Liver (tissue), 9 donors: ENCODE measurements around the gene KLF5. TPM values are rescaled to one million over a fixed set of nuclear protein-coding genes. Genes with fewer than 3 reads are reported as not detected.

Source experiments
- DNase-seq: peaks from one replicate; pipeline ENCODE4 v3.0.0-alpha.2; 2017; ENCODE audit warnings: low spot score
- H3K27ac ChIP-seq, 2 donors: one replicate each; pipeline ENCODE4 v1.7.0; 2013; ENCODE audit warnings: inconsistent platforms in 2 of 2, low read length in 2 of 2, control low read depth in 1 of 2, low read depth in 1 of 2, mild to moderate bottlenecking in 1 of 2
- H3K27me3 ChIP-seq, 4 donors: one replicate each; pipeline versions ENCODE4 v1.6.1 to v1.7.0; 2013; ENCODE audit warnings: low read length in 3 of 4, inconsistent platforms in 1 of 4, mild to moderate bottlenecking in 1 of 4, moderate library complexity in 1 of 4; ENCODE audit not compliant: control insufficient read depth in 4 of 4, insufficient read depth in 4 of 4
- H3K36me3 ChIP-seq, 4 donors: one replicate each; pipeline versions ENCODE4 v1.6.1 to v1.7.0; 2013; ENCODE audit warnings: low read length in 3 of 4, mild to moderate bottlenecking in 3 of 4, low read depth in 1 of 4, moderate library complexity in 1 of 4; ENCODE audit not compliant: control insufficient read depth in 4 of 4, insufficient read depth in 3 of 4
- H3K4me1 ChIP-seq, 4 donors: one replicate each; pipeline versions ENCODE4 v1.6.1 to v1.7.0; 2013; ENCODE audit warnings: low read length in 3 of 4, mild to moderate bottlenecking in 3 of 4, moderate library complexity in 1 of 4; ENCODE audit not compliant: control insufficient read depth in 4 of 4, insufficient read depth in 4 of 4
- H3K4me3 ChIP-seq, 3 donors: one replicate each; pipeline versions ENCODE4 v1.6.1 to v1.7.0; 2013; ENCODE audit warnings: low read length in 3 of 3, control low read depth in 1 of 3, low read depth in 1 of 3, mild to moderate bottlenecking in 1 of 3
- H3K9ac ChIP-seq, 2 donors: one replicate each; pipeline ENCODE4 v1.7.0; 2013; ENCODE audit warnings: low read length in 2 of 2, mild to moderate bottlenecking in 2 of 2, moderate library complexity in 2 of 2, control low read depth in 1 of 2, low read depth in 1 of 2
- H3K9me3 ChIP-seq, 4 donors: one replicate each; pipeline versions ENCODE4 v1.6.1 to v1.7.0; 2013; ENCODE audit warnings: low read length in 3 of 4; ENCODE audit not compliant: control insufficient read depth in 4 of 4
- EGR1 ChIP-seq, 2 donors: IDR thresholded peaks; 2 replicates each; pipeline ENCODE4 v1.6.1; 2016 to 2018; ENCODE audit warnings: antibody characterized with exemption in 2 of 2, low read depth in 2 of 2
- FOXA1 ChIP-seq: IDR thresholded peaks from 2 replicates; pipeline ENCODE4 v1.6.1; 2016; ENCODE audit warnings: antibody characterized with exemption
- FOXA2 ChIP-seq: IDR thresholded peaks from 2 replicates; pipeline ENCODE4 v1.6.1; 2016; ENCODE audit warnings: antibody characterized with exemption
- GABPA ChIP-seq, 2 donors: IDR thresholded peaks in 1 of 2; conservative IDR thresholded peaks in 1 of 2; 2 replicates each; pipeline ENCODE4 v1.6.1; 2016; ENCODE audit warnings: antibody characterized with exemption in 2 of 2, mild to moderate bottlenecking in 1 of 2, moderate library complexity in 1 of 2
- HNF4A ChIP-seq, 2 donors: conservative IDR thresholded peaks; 2 replicates each; pipeline ENCODE4 v1.6.1; 2016; ENCODE audit warnings: antibody characterized with exemption in 2 of 2, mild to moderate bottlenecking in 2 of 2
- HNF4G ChIP-seq: IDR thresholded peaks from 2 replicates; pipeline ENCODE4 v1.6.1; 2016; ENCODE audit warnings: antibody characterized with exemption
- JUND ChIP-seq, 2 donors: IDR thresholded peaks; 2 replicates each; pipeline ENCODE4 v1.6.1; 2016; ENCODE audit warnings: antibody characterized with exemption in 2 of 2
- NR2F2 ChIP-seq: IDR thresholded peaks from 2 replicates; pipeline ENCODE4 v1.6.1; 2016; ENCODE audit warnings: antibody characterized with exemption
- RAD21 ChIP-seq, 2 donors: IDR thresholded peaks; 2 replicates each; pipeline ENCODE4 v1.6.1; 2016; ENCODE audit warnings: antibody characterized with exemption in 2 of 2, mild to moderate bottlenecking in 2 of 2
- RXRA ChIP-seq, 2 donors: IDR thresholded peaks; 2 replicates each; pipeline ENCODE4 v1.6.1; 2017 to 2018; ENCODE audit warnings: antibody characterized with exemption in 2 of 2, mild to moderate bottlenecking in 1 of 2
- SP1 ChIP-seq: IDR thresholded peaks from 2 replicates; pipeline ENCODE4 v1.6.1; 2018; ENCODE audit warnings: antibody characterized with exemption, mild to moderate bottlenecking
- TAF1 ChIP-seq: conservative IDR thresholded peaks from 2 replicates; pipeline ENCODE4 v1.6.1; 2016; ENCODE audit warnings: antibody characterized with exemption, mild to moderate bottlenecking
- YY1 ChIP-seq: IDR thresholded peaks from 2 replicates; pipeline ENCODE4 v1.6.1; 2016; ENCODE audit warnings: antibody characterized with exemption, mild to moderate bottlenecking
- WGBS: extraction: QIAGEN DNeasy Blood & Tissue Kit; methylation state at CpG from one replicate; pipeline ENCODE4 v1.1.7; 2013; 5-methylcytosine and 5-hydroxymethylcytosine counted together
- polyA plus RNA-seq, 2 donors: library from polyadenylated mRNA; stranded (reverse) in 1 of 2; unstranded in 1 of 2; fragments of 200-250 nt in 1 of 2; fragments of >200 nt in 1 of 2; fragmentation: Nextera tagmentation in 1 of 2; extraction: Ambion mirVana in 1 of 2; gene quantifications; one replicate each; pipeline versions ENCODE4 v1.2.1 to v1.2.3, GENCODE V29; 2013 to 2015
- total RNA-seq, 2 donors: library from RNA; depleted of rRNA; stranded (reverse); fragments of >200 nt; gene quantifications; one replicate each; pipeline ENCODE4 v1.2.3, GENCODE V29; 2014
- TF ChIP-seq, protein P1 (sequence below): IDR thresholded peaks from 2 replicates; pipeline ENCODE4 v1.6.1; 2016; ENCODE audit warnings: antibody characterized with exemption
- TF ChIP-seq, protein P2 (sequence below): IDR thresholded peaks from 2 replicates; pipeline ENCODE4 v1.6.1; 2016; ENCODE audit warnings: antibody characterized with exemption, mild to moderate bottlenecking
- TF ChIP-seq, protein P3 (sequence below): IDR thresholded peaks from 2 replicates; pipeline ENCODE4 v1.6.1; 2016; ENCODE audit warnings: antibody characterized with exemption
- TF ChIP-seq, protein P4 (sequence below): IDR thresholded peaks from 2 replicates; pipeline ENCODE4 v1.6.1; 2016; ENCODE audit warnings: antibody characterized with exemption
- TF ChIP-seq, protein P5 (sequence below): fragments of 150-350 bp; IDR thresholded peaks from 2 replicates; pipeline ENCODE4 v1.5.1; 2017; ENCODE audit warnings: improper control_type of control experiment, low read depth, low read length; ENCODE audit not compliant: missing input control
- donor health status: healthy.
- donor health status: healthy.
- donor health status: healthy.
- donor health status: healthy.
- donor health status: healthy.

KLF5 gene
- total and polyA plus RNA-seq, 4 donors: 0.25 to 0.61 (median 0.36) TPM

DNA sequence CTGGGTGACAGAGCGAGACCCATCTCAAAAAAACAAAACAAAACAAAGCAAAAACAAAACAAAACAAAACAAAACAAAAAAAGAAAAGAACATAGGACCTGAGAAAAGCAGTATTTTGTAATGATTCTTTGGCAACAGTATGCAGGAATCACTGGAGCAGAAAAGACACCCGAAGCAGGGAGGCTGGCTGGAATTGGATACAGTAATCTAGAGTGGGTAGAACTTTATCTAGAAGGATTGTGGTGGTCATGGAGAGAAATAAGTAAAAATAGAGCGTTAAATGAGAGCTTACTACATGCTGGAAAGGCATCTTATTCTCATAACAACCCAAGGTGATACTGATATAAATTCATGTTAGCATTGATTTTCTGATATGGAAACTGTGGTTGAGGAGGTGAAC lies 51.2 kb downstream of the KLF5 start:
- DNase-seq: no peak
- H3K9me3 ChIP-seq: no peaks in the 10 kb centered on the region

DNA sequence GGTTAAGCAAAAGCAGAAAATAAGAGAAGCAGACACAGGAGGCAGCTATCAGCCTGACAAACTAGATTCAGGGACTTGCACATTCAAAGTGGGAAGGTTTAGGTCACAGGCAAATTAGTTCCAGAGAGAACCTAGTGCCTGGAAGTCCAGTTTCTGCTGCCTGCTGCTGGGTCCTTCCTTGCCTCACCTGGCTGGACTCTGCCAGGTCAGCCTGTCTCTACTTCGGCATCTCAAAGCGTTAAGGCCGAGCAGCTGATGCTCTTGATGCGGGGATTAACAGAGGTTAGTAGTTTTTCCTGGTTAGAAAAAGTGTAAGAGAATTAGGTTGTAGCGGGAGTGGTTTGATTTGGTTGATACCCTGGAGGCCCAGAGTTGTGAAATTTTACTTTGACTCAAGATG lies 52.0 kb downstream of the KLF5 start:
- Histone ChIP-seq H3K27ac (no peak overlapping the region), H3K4me3 (no peak overlapping the region), H3K27me3 (no peaks in the 10 kb centered on the region), H3K36me3 (no peaks in the 10 kb centered on the region), H3K4me1 (no peaks in the 10 kb centered on the region), H3K9ac (no peak overlapping the region), H3K9me3 (no peaks in the 10 kb centered on the region)
- no peak for DNase-seq
- WGBS: 92% methylated on average over 5 of the region's 5 CpGs
- TF ChIP-seq, protein P1, sequence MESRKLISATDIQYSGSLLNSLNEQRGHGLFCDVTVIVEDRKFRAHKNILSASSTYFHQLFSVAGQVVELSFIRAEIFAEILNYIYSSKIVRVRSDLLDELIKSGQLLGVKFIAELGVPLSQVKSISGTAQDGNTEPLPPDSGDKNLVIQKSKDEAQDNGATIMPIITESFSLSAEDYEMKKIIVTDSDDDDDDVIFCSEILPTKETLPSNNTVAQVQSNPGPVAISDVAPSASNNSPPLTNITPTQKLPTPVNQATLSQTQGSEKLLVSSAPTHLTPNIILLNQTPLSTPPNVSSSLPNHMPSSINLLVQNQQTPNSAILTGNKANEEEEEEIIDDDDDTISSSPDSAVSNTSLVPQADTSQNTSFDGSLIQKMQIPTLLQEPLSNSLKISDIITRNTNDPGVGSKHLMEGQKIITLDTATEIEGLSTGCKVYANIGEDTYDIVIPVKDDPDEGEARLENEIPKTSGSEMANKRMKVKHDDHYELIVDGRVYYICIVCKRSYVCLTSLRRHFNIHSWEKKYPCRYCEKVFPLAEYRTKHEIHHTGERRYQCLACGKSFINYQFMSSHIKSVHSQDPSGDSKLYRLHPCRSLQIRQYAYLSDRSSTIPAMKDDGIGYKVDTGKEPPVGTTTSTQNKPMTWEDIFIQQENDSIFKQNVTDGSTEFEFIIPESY: no peak
- no peak for TF ChIP-seq NR2F2
- TF ChIP-seq, protein P2, sequence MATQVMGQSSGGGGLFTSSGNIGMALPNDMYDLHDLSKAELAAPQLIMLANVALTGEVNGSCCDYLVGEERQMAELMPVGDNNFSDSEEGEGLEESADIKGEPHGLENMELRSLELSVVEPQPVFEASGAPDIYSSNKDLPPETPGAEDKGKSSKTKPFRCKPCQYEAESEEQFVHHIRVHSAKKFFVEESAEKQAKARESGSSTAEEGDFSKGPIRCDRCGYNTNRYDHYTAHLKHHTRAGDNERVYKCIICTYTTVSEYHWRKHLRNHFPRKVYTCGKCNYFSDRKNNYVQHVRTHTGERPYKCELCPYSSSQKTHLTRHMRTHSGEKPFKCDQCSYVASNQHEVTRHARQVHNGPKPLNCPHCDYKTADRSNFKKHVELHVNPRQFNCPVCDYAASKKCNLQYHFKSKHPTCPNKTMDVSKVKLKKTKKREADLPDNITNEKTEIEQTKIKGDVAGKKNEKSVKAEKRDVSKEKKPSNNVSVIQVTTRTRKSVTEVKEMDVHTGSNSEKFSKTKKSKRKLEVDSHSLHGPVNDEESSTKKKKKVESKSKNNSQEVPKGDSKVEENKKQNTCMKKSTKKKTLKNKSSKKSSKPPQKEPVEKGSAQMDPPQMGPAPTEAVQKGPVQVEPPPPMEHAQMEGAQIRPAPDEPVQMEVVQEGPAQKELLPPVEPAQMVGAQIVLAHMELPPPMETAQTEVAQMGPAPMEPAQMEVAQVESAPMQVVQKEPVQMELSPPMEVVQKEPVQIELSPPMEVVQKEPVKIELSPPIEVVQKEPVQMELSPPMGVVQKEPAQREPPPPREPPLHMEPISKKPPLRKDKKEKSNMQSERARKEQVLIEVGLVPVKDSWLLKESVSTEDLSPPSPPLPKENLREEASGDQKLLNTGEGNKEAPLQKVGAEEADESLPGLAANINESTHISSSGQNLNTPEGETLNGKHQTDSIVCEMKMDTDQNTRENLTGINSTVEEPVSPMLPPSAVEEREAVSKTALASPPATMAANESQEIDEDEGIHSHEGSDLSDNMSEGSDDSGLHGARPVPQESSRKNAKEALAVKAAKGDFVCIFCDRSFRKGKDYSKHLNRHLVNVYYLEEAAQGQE: no peak

More for the DNA sequence above, 51.2 kb downstream of the KLF5 start:
- Histone ChIP-seq H3K4me1 (no peaks in the 10 kb centered on the region), H3K27me3 (no peaks in the 10 kb centered on the region), H3K9ac (no peak overlapping the region), H3K4me3 (no peak overlapping the region), H3K27ac (no peak overlapping the region), H3K36me3 (no peaks in the 10 kb centered on the region)
- 85% methylated on average over 3 of the region's 3 CpGs for whole genome bisulfite sequencing
- TF ChIP-seq GABPA (IDR thresholded peaks at IDR 0.05 in 1 of 2, conservative IDR thresholded peaks at IDR 0.05 in 1 of 2) (no peak), TAF1 (no peak), RAD21 (IDR thresholded peaks at IDR 0.05) (no peak), SP1 (no peak), JUND (IDR thresholded peaks at IDR 0.05) (no peak), HNF4A (conservative IDR thresholded peaks at IDR 0.05) (no peak), YY1 (no peak), EGR1 (IDR thresholded peaks at IDR 0.05; ENCODE audit: low read depth in 2 of 2) (no peak), HNF4G (no peak), FOXA2 (no peak), NR2F2 (no peak), RXRA (IDR thresholded peaks at IDR 0.05) (no peak), FOXA1 (no peak)
- TF ChIP-seq, protein P3, sequence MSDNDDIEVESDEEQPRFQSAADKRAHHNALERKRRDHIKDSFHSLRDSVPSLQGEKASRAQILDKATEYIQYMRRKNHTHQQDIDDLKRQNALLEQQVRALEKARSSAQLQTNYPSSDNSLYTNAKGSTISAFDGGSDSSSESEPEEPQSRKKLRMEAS: no peak
- TF ChIP-seq, protein P1: no peak
- TF ChIP-seq, protein P2: no peak
- TF ChIP-seq, protein P4, sequence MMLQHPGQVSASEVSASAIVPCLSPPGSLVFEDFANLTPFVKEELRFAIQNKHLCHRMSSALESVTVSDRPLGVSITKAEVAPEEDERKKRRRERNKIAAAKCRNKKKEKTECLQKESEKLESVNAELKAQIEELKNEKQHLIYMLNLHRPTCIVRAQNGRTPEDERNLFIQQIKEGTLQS: no peak
- TF ChIP-seq, protein P5, sequence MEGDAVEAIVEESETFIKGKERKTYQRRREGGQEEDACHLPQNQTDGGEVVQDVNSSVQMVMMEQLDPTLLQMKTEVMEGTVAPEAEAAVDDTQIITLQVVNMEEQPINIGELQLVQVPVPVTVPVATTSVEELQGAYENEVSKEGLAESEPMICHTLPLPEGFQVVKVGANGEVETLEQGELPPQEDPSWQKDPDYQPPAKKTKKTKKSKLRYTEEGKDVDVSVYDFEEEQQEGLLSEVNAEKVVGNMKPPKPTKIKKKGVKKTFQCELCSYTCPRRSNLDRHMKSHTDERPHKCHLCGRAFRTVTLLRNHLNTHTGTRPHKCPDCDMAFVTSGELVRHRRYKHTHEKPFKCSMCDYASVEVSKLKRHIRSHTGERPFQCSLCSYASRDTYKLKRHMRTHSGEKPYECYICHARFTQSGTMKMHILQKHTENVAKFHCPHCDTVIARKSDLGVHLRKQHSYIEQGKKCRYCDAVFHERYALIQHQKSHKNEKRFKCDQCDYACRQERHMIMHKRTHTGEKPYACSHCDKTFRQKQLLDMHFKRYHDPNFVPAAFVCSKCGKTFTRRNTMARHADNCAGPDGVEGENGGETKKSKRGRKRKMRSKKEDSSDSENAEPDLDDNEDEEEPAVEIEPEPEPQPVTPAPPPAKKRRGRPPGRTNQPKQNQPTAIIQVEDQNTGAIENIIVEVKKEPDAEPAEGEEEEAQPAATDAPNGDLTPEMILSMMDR: no peak
